Measurements from ENCODE around the gene BATF.

BATF gene

DNA sequence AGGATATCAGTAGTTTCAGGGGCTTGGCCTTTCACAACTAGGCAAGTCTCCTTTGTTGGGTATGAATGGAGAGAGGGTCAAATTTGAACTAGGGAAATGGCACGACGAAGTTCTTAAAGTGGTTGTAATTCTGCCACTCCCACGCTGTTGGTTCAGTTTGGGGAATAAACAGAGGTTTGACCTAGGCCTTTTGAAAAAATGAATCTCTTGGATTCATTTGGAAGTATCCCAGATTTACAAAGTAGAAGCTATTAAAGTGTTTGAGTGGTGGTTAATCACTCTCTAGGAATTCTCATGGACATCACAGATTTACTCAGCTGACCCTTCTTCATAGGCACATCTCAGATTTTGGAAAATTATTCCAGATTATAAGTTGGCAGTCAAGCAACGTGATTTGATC is 14.8 kb downstream of the BATF start:
- TF ChIP-seq, protein P1, sequence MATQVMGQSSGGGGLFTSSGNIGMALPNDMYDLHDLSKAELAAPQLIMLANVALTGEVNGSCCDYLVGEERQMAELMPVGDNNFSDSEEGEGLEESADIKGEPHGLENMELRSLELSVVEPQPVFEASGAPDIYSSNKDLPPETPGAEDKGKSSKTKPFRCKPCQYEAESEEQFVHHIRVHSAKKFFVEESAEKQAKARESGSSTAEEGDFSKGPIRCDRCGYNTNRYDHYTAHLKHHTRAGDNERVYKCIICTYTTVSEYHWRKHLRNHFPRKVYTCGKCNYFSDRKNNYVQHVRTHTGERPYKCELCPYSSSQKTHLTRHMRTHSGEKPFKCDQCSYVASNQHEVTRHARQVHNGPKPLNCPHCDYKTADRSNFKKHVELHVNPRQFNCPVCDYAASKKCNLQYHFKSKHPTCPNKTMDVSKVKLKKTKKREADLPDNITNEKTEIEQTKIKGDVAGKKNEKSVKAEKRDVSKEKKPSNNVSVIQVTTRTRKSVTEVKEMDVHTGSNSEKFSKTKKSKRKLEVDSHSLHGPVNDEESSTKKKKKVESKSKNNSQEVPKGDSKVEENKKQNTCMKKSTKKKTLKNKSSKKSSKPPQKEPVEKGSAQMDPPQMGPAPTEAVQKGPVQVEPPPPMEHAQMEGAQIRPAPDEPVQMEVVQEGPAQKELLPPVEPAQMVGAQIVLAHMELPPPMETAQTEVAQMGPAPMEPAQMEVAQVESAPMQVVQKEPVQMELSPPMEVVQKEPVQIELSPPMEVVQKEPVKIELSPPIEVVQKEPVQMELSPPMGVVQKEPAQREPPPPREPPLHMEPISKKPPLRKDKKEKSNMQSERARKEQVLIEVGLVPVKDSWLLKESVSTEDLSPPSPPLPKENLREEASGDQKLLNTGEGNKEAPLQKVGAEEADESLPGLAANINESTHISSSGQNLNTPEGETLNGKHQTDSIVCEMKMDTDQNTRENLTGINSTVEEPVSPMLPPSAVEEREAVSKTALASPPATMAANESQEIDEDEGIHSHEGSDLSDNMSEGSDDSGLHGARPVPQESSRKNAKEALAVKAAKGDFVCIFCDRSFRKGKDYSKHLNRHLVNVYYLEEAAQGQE (IDR thresholded peaks at IDR 0.05; ENCODE audit: insufficient replicate concordance, low read depth): no peak
- TF ChIP-seq SPI1 (IDR thresholded peaks at IDR 0.05; ENCODE audit: borderline replicate concordance, low read depth) (no peak), GABPA (IDR thresholded peaks at IDR 0.05; ENCODE audit: low read depth) (no peak), POLR2AphosphoS5 (IDR thresholded peaks at IDR 0.05; ENCODE audit: low read depth) (no peak)
- TF ChIP-seq, protein P2, sequence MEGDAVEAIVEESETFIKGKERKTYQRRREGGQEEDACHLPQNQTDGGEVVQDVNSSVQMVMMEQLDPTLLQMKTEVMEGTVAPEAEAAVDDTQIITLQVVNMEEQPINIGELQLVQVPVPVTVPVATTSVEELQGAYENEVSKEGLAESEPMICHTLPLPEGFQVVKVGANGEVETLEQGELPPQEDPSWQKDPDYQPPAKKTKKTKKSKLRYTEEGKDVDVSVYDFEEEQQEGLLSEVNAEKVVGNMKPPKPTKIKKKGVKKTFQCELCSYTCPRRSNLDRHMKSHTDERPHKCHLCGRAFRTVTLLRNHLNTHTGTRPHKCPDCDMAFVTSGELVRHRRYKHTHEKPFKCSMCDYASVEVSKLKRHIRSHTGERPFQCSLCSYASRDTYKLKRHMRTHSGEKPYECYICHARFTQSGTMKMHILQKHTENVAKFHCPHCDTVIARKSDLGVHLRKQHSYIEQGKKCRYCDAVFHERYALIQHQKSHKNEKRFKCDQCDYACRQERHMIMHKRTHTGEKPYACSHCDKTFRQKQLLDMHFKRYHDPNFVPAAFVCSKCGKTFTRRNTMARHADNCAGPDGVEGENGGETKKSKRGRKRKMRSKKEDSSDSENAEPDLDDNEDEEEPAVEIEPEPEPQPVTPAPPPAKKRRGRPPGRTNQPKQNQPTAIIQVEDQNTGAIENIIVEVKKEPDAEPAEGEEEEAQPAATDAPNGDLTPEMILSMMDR (IDR thresholded peaks at IDR 0.05; ENCODE audit: insufficient read depth, low read length): no peak
- H3K4me3 ChIP-seq (replicated peaks; ENCODE audit: insufficient read depth, low read length): no peak overlapping the region
- DNase-seq (ENCODE audit: low read depth in 1 of 2, low spot score in 1 of 2): no peak
- no peak overlapping the region for H3K27ac ChIP-seq (replicated peaks)
- no peaks in the 10 kb centered on the region for H3K27me3 ChIP-seq (ENCODE audit: insufficient read depth, poor library complexity, severe bottlenecking)

DNA sequence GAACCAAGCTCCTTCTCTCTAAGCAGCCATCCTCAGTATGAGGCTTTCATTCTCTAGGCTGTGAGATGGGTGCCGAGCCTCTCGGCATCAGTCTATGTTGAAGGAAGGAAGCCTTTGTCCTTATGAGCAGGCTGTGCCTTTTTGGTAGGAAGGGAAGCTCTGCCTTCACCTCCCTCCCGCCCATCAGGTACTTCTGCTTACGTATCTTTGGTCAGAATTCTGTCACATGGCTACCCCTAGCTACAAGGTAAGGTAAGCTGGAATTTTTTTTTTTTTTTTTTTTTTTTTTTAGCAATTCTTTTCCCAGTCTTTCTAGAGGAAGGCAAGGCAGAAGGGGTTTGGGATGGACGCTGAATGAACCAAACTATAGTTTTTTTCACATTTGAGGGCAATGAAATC is 16.9 kb downstream of the BATF start:
- Histone ChIP-seq H3K27ac (replicated peaks) (no peak overlapping the region), H3K4me3 (replicated peaks; ENCODE audit: insufficient read depth, low read length) (no peak overlapping the region), H3K27me3 (ENCODE audit: insufficient read depth, poor library complexity, severe bottlenecking) (no peaks in the 10 kb centered on the region)
- TF ChIP-seq, protein P2 (IDR thresholded peaks at IDR 0.05; ENCODE audit: insufficient read depth, low read length): no peak
- TF ChIP-seq, protein P1 (IDR thresholded peaks at IDR 0.05; ENCODE audit: insufficient replicate concordance, low read depth): no peak
- TF ChIP-seq SPI1 (IDR thresholded peaks at IDR 0.05; ENCODE audit: borderline replicate concordance, low read depth): no peak
- no peak for TF ChIP-seq GABPA (IDR thresholded peaks at IDR 0.05; ENCODE audit: low read depth)
- TF ChIP-seq POLR2AphosphoS5 (IDR thresholded peaks at IDR 0.05; ENCODE audit: low read depth): no peak
- no peak for DNase-seq (ENCODE audit: low read depth in 1 of 2, low spot score in 1 of 2)

DNA sequence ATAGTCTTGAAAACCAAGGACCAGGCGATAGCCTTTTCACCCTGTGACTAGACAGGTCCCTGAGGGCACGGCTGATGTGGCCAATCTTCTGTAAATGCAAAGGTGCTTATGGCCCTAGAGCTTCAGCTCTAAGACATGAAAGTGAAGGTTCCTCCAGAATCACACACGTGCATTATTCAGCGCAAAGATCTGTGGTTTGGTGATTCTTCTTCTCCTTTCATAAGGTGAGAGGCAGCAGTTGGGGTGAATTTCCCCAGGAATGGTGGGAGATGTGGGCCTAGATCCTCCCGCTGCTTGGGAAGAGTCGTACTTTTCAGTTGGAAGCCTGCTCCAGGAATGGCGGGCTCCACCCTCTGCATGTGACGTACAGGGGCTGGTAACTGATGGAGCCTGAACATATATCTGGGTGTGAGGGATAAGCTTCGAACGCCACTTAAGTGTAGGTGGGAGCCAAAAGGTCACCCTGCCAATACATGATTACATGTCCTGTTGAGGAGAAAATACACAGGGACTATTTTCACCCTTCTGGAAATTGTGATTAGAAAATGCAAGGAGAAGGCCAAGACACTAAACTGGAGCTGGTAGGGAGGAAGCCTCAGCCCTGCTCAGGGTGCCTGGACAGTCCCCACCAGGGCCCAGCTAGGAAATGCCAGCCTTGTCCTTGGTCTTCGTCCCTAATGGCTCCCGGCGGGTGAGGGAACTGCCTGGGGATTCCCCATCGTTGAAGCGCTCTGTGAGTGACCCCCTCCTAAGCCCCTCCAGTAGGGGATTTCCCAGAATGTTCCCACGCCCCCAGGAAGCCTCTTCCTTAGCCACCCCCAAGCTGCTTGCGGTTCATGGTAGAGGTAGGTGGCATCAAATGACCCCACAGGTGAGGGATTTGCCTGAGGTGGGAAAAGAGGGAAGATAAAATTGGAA is 17.6 kb downstream of the BATF start:
- TF ChIP-seq POLR2AphosphoS5 (IDR thresholded peaks at IDR 0.05; ENCODE audit: low read depth) (no peak), GABPA (IDR thresholded peaks at IDR 0.05; ENCODE audit: low read depth) (no peak), SPI1 (IDR thresholded peaks at IDR 0.05; ENCODE audit: borderline replicate concordance, low read depth) (no peak)
- TF ChIP-seq, protein P1 (IDR thresholded peaks at IDR 0.05; ENCODE audit: insufficient replicate concordance, low read depth): no peak
- TF ChIP-seq, protein P2 (IDR thresholded peaks at IDR 0.05; ENCODE audit: insufficient read depth, low read length): no peak
- no peak for DNase-seq (ENCODE audit: low read depth in 1 of 2, low spot score in 1 of 2)
- Histone ChIP-seq H3K27me3 (ENCODE audit: insufficient read depth, poor library complexity, severe bottlenecking) (no peaks in the 10 kb centered on the region), H3K4me3 (replicated peaks; ENCODE audit: insufficient read depth, low read length) (no peak overlapping the region), H3K27ac (replicated peaks) (no peak overlapping the region)

Measured in HL-60 (cell line).